ENCODE measurements around the gene TRIM50. TPM values are rescaled to one million over a fixed set of nuclear protein-coding genes. Genes with fewer than 3 reads are reported as not detected.
"Not testable (repeated sequence)": the region's sequence is repeated elsewhere in the genome, so short reads cannot be mapped to it uniquely, and the experiment has no call there.

Gene TRIM50
- total RNA-seq, result not detected in 2 replicates

- H3K4me3 Mint-ChIP-seq (ENCODE audit: low read depth); H3K4me1 Mint-ChIP-seq (ENCODE audit: low read depth); H3K27ac Mint-ChIP-seq; H3K27me3 Mint-ChIP-seq (ENCODE audit: low read depth); H3K36me3 Mint-ChIP-seq (ENCODE audit: low read depth); DNase-seq (ENCODE audit: low spot score); H3K9me3 Mint-ChIP-seq: not testable (repeated sequence)
- intact Hi-C loops (cut with micrococcal nuclease), result loop anchor here (10.0 kb wide), 1 partner anchor 127 kb away; no protein-coding TSS in a partner anchor
These were observed at the start of gene TRIM50, which contains the start of gene FKBP6 for GRCh38 chr7:73327922-73328321. TSS of gene TRIM50 (minus strand) at chr7:73328082. CDS start at chr7:73324787, 3,295 bp downstream. TSS of gene FKBP6 (plus strand) at chr7:73328161. CDS start at chr7:73328429, 268 bp downstream.

GRCh38 chr7:73376671-73377412 is 49.0 kb upstream of the TRIM50 start:
- Mint-ChIP-seq H3K36me3 (ENCODE audit: low read depth) (no peaks in the 10 kb centered on the region), H3K27ac (no peak overlapping the region), H3K4me1 (ENCODE audit: low read depth) (no peaks in the 10 kb centered on the region), H3K4me3 (ENCODE audit: low read depth) (no peak overlapping the region), H3K9me3 (no peaks in the 10 kb centered on the region), H3K27me3 (ENCODE audit: low read depth) (peaks cover 19% of the 10 kb centered on the region)
- DNase-seq (ENCODE audit: low spot score), result no peak
- intact Hi-C loops (cut with micrococcal nuclease), result no loop called here

GRCh38 chr7:73376262-73376661 is 48.4 kb upstream of the TRIM50 start:
- H3K27me3 Mint-ChIP-seq (ENCODE audit: low read depth), result peaks cover 19% of the 10 kb centered on the region
- H3K9me3 Mint-ChIP-seq; H3K36me3 Mint-ChIP-seq (ENCODE audit: low read depth); DNase-seq (ENCODE audit: low spot score); H3K4me1 Mint-ChIP-seq (ENCODE audit: low read depth); H3K4me3 Mint-ChIP-seq (ENCODE audit: low read depth); intact Hi-C loops (cut with micrococcal nuclease); H3K27ac Mint-ChIP-seq: not testable (repeated sequence)

- H3K27me3 Mint-ChIP-seq (ENCODE audit: low read depth), result peaks cover 16% of the 10 kb centered on the region
- no peak for DNase-seq (ENCODE audit: low spot score)
These were observed 45.9 kb upstream of the TRIM50 start for GRCh38 chr7:73373741-73374140.

GRCh38 chr7:73369622-73370021 is 41.7 kb upstream of the TRIM50 start:
- H3K36me3 Mint-ChIP-seq (ENCODE audit: low read depth), result no peaks in the 10 kb centered on the region
- H3K4me3 Mint-ChIP-seq (ENCODE audit: low read depth), result no peak overlapping the region

More at GRCh38 chr7:73373741-73374140, 45.9 kb upstream of the TRIM50 start:
- H3K9me3 Mint-ChIP-seq, result no peaks in the 10 kb centered on the region
- no peak overlapping the region for H3K4me3 Mint-ChIP-seq (ENCODE audit: low read depth)
- H3K4me1 Mint-ChIP-seq (ENCODE audit: low read depth), result no peaks in the 10 kb centered on the region
- H3K27ac Mint-ChIP-seq, result no peak overlapping the region
- intact Hi-C loops (cut with micrococcal nuclease), result no loop called here
- no peaks in the 10 kb centered on the region for H3K36me3 Mint-ChIP-seq (ENCODE audit: low read depth)

GRCh38 chr7:73369009-73369408 is 41.1 kb upstream of the TRIM50 start:
- DNase-seq (ENCODE audit: low spot score), result no peak
- no peaks in the 10 kb centered on the region for H3K4me1 Mint-ChIP-seq (ENCODE audit: low read depth)
- no peaks in the 10 kb centered on the region for H3K9me3 Mint-ChIP-seq
- intact Hi-C loops (cut with micrococcal nuclease), result no loop called here
- H3K36me3 Mint-ChIP-seq (ENCODE audit: low read depth), result no peaks in the 10 kb centered on the region
- no peaks in the 10 kb centered on the region for H3K27me3 Mint-ChIP-seq (ENCODE audit: low read depth)
- H3K27ac Mint-ChIP-seq, result no peak overlapping the region
- H3K4me3 Mint-ChIP-seq (ENCODE audit: low read depth), result no peak overlapping the region

More at GRCh38 chr7:73369622-73370021, 41.7 kb upstream of the TRIM50 start:
- Mint-ChIP-seq H3K9me3 (no peaks in the 10 kb centered on the region), H3K27me3 (ENCODE audit: low read depth) (no peaks in the 10 kb centered on the region), H3K4me1 (ENCODE audit: low read depth) (no peaks in the 10 kb centered on the region), H3K27ac (no peak overlapping the region)
- DNase-seq (ENCODE audit: low spot score), result no peak
- intact Hi-C loops (cut with micrococcal nuclease), result no loop called here

GRCh38 chr7:73366990-73367389 is 39.1 kb upstream of the TRIM50 start:
- Mint-ChIP-seq H3K27me3 (ENCODE audit: low read depth) (no peaks in the 10 kb centered on the region), H3K36me3 (ENCODE audit: low read depth) (no peaks in the 10 kb centered on the region), H3K9me3 (no peaks in the 10 kb centered on the region), H3K4me1 (ENCODE audit: low read depth) (no peaks in the 10 kb centered on the region), H3K4me3 (ENCODE audit: low read depth) (no peak overlapping the region), H3K27ac (no peak overlapping the region)
- intact Hi-C loops (cut with micrococcal nuclease), result no loop called here
- DNase-seq (ENCODE audit: low spot score), result no peak

- Mint-ChIP-seq H3K27me3 (ENCODE audit: low read depth) (no peaks in the 10 kb centered on the region), H3K9me3 (no peaks in the 10 kb centered on the region), H3K4me1 (ENCODE audit: low read depth) (no peaks in the 10 kb centered on the region), H3K27ac (no peak overlapping the region), H3K36me3 (ENCODE audit: low read depth) (no peaks in the 10 kb centered on the region), H3K4me3 (ENCODE audit: low read depth) (no peak overlapping the region)
- intact Hi-C loops (cut with micrococcal nuclease), result no loop called here
- no peak for DNase-seq (ENCODE audit: low spot score)
These were observed 38.2 kb upstream of the TRIM50 start for GRCh38 chr7:73366127-73366526.

- Mint-ChIP-seq H3K27me3 (ENCODE audit: low read depth) (peaks cover 2% of the 10 kb centered on the region), H3K9me3 (no peaks in the 10 kb centered on the region), H3K27ac (no peak overlapping the region), H3K4me1 (ENCODE audit: low read depth) (no peaks in the 10 kb centered on the region), H3K36me3 (ENCODE audit: low read depth) (no peaks in the 10 kb centered on the region), H3K4me3 (ENCODE audit: low read depth) (no peak overlapping the region)
- no peak for DNase-seq (ENCODE audit: low spot score)
- intact Hi-C loops (cut with micrococcal nuclease), result no loop called here
These were observed 36.3 kb upstream of the TRIM50 start for GRCh38 chr7:73364006-73364728.

GRCh38 chr7:73363225-73364005 is 35.5 kb upstream of the TRIM50 start:
- DNase-seq (ENCODE audit: low spot score), result no peak
- H3K27me3 Mint-ChIP-seq (ENCODE audit: low read depth), result peaks cover 2% of the 10 kb centered on the region
- no peak overlapping the region for H3K4me3 Mint-ChIP-seq (ENCODE audit: low read depth)
- intact Hi-C loops (cut with micrococcal nuclease), result no loop called here
- H3K4me1 Mint-ChIP-seq (ENCODE audit: low read depth), result no peaks in the 10 kb centered on the region
- no peaks in the 10 kb centered on the region for H3K9me3 Mint-ChIP-seq
- no peak overlapping the region for H3K27ac Mint-ChIP-seq
- H3K36me3 Mint-ChIP-seq (ENCODE audit: low read depth), result no peaks in the 10 kb centered on the region

- intact Hi-C loops (cut with micrococcal nuclease); DNase-seq (ENCODE audit: low spot score); H3K4me3 Mint-ChIP-seq (ENCODE audit: low read depth); H3K27ac Mint-ChIP-seq; H3K9me3 Mint-ChIP-seq; H3K27me3 Mint-ChIP-seq (ENCODE audit: low read depth); H3K36me3 Mint-ChIP-seq (ENCODE audit: low read depth); H3K4me1 Mint-ChIP-seq (ENCODE audit: low read depth): not testable (repeated sequence)
These were observed 32.7 kb upstream of the TRIM50 start for GRCh38 chr7:73360590-73360989.

- Mint-ChIP-seq H3K27ac (no peak overlapping the region), H3K9me3 (no peaks in the 10 kb centered on the region), H3K36me3 (ENCODE audit: low read depth) (no peaks in the 10 kb centered on the region), H3K27me3 (ENCODE audit: low read depth) (peaks cover 5% of the 10 kb centered on the region), H3K4me1 (ENCODE audit: low read depth) (no peaks in the 10 kb centered on the region), H3K4me3 (ENCODE audit: low read depth) (no peak overlapping the region)
- no peak for DNase-seq (ENCODE audit: low spot score)
- intact Hi-C loops (cut with micrococcal nuclease), result no loop called here
These were observed 32.0 kb upstream of the TRIM50 start for GRCh38 chr7:73359746-73360375.
